Activated CD4-positive, alpha-beta T cell treated with anti-CD3 and anti-CD28 coated beads, Interleukin-2, amount 10 ng/mL, durations not matched to agents 7 days and 5 days (primary cell): ENCODE data around the gene MAD1L1. TPM values are rescaled to one million over a fixed set of nuclear protein-coding genes. Genes with fewer than 3 reads are reported as not detected.

ENCODE experiments used
- CTCF ChIA-PET: fragments of 350-600 bp; sonication (Branson Sonifier 250); formaldehyde crosslinking; loops from one replicate; lab custom pipeline; 2021; ENCODE audit warnings: antibody characterized with exemption; lab: Charles Lee
- POLR2A ChIA-PET: fragments of 350-600 bp; sonication (Branson Sonifier 250); formaldehyde crosslinking; loops from one replicate; lab custom pipeline; 2021; ENCODE audit warnings: antibody characterized with exemption; lab: Charles Lee
- DNase-seq: peaks from one replicate; pipeline ENCODE4 v3.0.0-alpha.2; 2020
- H3K27ac Mint-ChIP-seq: one replicate; pipeline ENCODE4 v1.8.0; 2021; ENCODE audit warnings: mild to moderate bottlenecking, moderate library complexity, mixed read lengths
- H3K27me3 Mint-ChIP-seq: one replicate; pipeline ENCODE4 v1.8.0; 2021; ENCODE audit warnings: mixed read lengths
- H3K36me3 Mint-ChIP-seq: one replicate; pipeline ENCODE4 v1.8.0; 2021; ENCODE audit warnings: low read depth, mixed read lengths
- H3K4me1 Mint-ChIP-seq: one replicate; pipeline ENCODE4 v1.8.0; 2021; ENCODE audit warnings: mixed read lengths
- H3K4me3 Mint-ChIP-seq: one replicate; pipeline ENCODE4 v1.8.0; 2021; ENCODE audit warnings: mild to moderate bottlenecking, moderate library complexity, mixed read lengths
- H3K9me3 Mint-ChIP-seq: one replicate; pipeline ENCODE4 v1.8.0; 2021; ENCODE audit warnings: mixed read lengths
- total RNA-seq, 2 experiments: library from RNA; stranded (reverse); gene quantifications; one replicate each; pipeline ENCODE4 v1.2.3, GENCODE V29; 2021

MAD1L1 gene
- total RNA-seq, 2 experiments from 2014 or later = 125 to 127 TPM

DNA sequence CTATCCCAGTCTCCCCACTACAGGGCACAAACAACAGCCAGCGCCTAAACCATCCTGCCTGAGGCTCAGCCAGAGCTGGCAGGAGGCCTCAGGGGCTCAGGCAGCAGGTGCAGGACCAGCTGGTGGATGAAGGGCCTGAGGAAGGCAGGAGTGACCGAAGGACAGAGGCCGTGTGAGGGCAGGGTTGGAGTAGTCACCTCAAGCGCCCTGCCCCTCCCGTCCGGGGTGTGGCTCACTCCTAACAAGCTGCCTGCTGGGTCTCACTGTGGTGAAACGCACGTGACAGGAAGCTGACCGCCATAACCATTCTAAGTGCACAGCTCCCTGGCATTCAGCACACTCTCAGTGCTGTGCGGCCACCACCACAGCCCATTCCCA is 281.6 kb downstream of the MAD1L1 start:
- Mint-ChIP-seq H3K27ac (peak overlapping the region; percentile 87), H3K9me3 (no peaks in the 10 kb centered on the region), H3K4me1 (peaks cover 21% of the 10 kb centered on the region), H3K36me3 (peaks cover 3% of the 10 kb centered on the region), H3K27me3 (no peaks in the 10 kb centered on the region), H3K4me3 (no peak overlapping the region)
- ChIA-PET POLR2A (no interaction called here), CTCF (no interaction called here)
- peak; percentile 55 for DNase-seq

DNA sequence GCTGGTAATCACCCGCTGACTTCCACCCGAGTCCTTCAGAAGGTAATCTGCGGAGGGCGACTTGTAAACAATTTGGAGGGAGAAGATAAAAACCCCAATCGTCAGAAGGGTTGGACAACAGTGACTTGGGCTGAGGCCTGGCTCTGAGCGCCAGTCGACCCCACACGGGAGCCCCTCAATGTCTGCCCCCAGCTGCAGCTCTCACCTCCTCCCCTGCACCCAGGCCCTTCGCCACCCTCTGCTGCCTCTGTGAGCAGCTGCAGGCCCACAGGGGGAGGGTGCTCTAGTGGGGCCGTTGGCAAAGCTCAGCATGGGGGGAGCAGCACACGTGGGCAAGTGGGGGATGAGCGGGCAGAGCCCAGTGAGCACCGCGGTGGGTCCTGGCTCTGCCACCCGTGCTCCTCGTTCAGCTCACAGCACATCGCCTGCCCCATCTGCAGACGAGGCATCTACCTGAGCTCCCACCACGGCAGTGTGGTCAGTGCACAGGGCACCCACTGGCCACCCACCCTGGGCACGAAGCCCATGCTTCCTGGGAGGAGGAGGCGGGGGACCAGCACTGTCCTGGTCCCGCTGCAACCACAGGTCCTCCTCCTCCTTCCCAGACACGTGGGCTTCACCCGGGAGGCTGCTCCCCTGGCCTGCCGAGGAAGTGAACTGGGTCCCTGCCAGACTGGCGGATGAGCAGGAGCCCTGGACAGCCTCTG is 282.1 kb downstream of the MAD1L1 start:
- Mint-ChIP-seq H3K27me3 (no peaks in the 10 kb centered on the region), H3K4me1 (peaks cover 21% of the 10 kb centered on the region), H3K9me3 (no peaks in the 10 kb centered on the region), H3K36me3 (peaks cover 3% of the 10 kb centered on the region), H3K27ac (peak overlapping the region; percentile 87), H3K4me3 (no peak overlapping the region)
- POLR2A ChIA-PET = no interaction called here
- CTCF ChIA-PET = interaction anchor here (0.5 kb wide), 1 partner anchor 210 kb away, joined by 3 read pairs; no protein-coding TSS in a partner anchor
- DNase-seq = no peak

DNA sequence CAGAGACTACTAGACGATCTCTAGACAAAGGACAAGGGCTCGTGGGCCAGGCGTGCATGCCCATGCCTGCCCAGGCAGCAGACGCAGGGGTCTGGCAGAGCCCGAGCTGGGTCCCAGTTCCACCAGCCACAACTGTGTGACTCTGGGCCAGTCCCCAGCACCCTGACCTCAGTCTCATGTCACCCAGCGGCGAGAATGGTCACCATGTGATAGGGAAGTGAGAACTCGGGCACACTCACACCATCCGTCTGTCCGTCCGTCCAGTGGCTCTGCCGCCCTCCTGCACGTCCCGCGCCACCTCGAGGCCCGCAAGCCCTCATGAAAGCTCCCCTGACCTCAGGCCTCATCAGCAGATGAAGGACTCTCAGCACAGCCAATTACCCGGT is 282.7 kb downstream of the MAD1L1 start:
- no peak for DNase-seq
- Mint-ChIP-seq H3K4me3 (no peak overlapping the region), H3K27me3 (no peaks in the 10 kb centered on the region), H3K27ac (no peak overlapping the region), H3K4me1 (peaks cover 26% of the 10 kb centered on the region), H3K36me3 (peaks cover 3% of the 10 kb centered on the region), H3K9me3 (no peaks in the 10 kb centered on the region)
- ChIA-PET POLR2A (no interaction called here), CTCF (interaction anchor here (0.5 kb wide), 1 partner anchor 210 kb away, joined by 3 read pairs; no protein-coding TSS in a partner anchor)

DNA sequence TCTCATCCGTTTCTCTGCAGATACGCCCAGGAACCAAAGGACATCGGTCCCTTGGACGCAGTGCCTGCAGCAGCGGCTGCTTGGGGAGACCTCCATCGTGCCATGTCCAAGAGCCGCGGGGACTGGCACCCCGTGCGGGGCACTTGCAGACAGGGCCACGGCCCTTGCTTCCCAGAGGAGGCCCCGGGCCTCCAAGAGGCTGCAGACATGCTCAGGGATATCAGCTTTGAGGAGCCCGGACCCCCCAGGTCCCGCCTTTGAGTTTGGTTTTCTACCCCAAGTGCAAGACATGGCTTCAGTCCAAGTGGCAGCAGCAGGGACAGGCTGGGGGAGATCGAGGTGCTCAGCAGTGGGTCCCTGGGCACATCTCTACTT is 283.1 kb downstream of the MAD1L1 start:
- H3K9me3 Mint-ChIP-seq = no peaks in the 10 kb centered on the region
- peaks cover 3% of the 10 kb centered on the region for H3K36me3 Mint-ChIP-seq
- POLR2A ChIA-PET = no interaction called here
- H3K27me3 Mint-ChIP-seq = no peaks in the 10 kb centered on the region
- no peak for DNase-seq
- H3K4me1 Mint-ChIP-seq = peaks cover 27% of the 10 kb centered on the region
- CTCF ChIA-PET = no interaction called here
- H3K4me3 Mint-ChIP-seq = no peak overlapping the region
- no peak overlapping the region for H3K27ac Mint-ChIP-seq

DNA sequence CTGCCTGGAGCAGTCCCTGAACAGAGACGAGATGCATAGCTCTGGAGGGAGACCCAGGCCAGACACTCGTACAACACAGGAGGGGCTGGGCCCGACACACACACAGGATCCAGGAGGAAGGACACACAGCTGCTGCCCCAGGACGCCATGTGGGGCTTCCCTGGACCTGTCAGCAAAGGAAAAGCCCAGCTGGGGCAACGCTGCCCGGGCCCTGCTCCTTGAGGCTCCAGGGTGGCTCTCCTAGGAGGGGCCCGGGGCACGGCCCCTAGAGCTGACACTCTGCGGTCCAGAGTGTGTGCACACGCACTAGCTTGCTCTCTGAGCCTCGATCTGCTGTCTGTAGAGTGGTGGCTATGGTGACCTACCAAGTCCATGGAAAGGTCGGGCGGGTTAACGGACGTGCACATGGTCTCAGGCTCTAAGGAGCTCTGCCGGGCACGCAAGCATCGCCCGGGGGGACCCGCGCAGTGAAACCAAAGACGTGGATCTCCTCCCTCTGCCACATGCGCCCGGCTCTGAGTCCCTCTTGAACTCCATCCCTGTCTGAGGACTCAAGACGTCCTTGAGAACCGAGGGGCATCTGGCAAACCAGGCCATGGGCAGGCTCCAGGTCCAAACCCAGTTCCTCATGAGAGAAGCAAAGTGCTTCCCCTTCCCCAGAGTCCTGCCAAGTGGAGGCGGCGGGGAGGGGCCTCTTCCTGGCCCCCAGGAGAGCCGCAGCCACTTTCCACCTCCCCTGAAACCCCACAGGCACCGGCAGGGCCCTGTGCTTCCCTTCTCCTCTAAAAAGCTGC is 283.7 kb downstream of the MAD1L1 start:
- Mint-ChIP-seq H3K4me3 (no peak overlapping the region), H3K27me3 (no peaks in the 10 kb centered on the region), H3K36me3 (peaks cover 3% of the 10 kb centered on the region), H3K9me3 (no peaks in the 10 kb centered on the region), H3K27ac (no peak overlapping the region), H3K4me1 (peaks cover 32% of the 10 kb centered on the region)
- DNase-seq = no peak
- ChIA-PET CTCF (interaction anchor here (1.6 kb wide), 1 partner anchor 8 kb away, joined by 4 read pairs; no protein-coding TSS in a partner anchor), POLR2A (no interaction called here)

DNA sequence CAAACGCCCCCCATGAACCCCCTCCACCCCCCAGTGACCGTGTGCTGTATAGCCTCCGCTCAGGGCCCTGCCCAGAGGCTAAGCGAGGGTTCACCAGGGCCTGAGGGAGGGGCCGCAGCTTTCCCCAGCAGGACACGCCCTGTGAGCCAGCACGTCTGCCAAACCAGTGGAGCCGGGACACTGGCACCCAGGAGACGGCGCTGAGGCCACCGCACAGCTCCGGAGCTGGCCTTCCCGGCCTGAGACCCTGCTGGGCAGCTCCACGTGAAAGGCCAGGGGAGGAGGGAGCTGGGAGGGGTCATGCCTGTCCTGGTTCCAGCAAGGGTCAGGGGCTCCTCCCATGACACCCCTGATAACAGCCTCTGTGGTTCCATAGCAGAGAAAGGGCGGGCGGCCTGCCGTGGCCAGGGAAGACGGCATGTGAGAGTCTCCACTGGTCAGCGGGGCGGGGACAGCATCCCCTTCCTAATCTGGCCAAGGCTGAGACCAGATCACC is 284.4 kb downstream of the MAD1L1 start:
- Mint-ChIP-seq H3K27ac (no peak overlapping the region), H3K27me3 (no peaks in the 10 kb centered on the region), H3K9me3 (no peaks in the 10 kb centered on the region), H3K36me3 (peaks cover 3% of the 10 kb centered on the region), H3K4me1 (peaks cover 40% of the 10 kb centered on the region), H3K4me3 (no peak overlapping the region)
- ChIA-PET POLR2A (no interaction called here), CTCF (interaction anchor here (1.6 kb wide), 1 partner anchor 9 kb away, joined by 4 read pairs; no protein-coding TSS in a partner anchor)
- no peak for DNase-seq

DNA sequence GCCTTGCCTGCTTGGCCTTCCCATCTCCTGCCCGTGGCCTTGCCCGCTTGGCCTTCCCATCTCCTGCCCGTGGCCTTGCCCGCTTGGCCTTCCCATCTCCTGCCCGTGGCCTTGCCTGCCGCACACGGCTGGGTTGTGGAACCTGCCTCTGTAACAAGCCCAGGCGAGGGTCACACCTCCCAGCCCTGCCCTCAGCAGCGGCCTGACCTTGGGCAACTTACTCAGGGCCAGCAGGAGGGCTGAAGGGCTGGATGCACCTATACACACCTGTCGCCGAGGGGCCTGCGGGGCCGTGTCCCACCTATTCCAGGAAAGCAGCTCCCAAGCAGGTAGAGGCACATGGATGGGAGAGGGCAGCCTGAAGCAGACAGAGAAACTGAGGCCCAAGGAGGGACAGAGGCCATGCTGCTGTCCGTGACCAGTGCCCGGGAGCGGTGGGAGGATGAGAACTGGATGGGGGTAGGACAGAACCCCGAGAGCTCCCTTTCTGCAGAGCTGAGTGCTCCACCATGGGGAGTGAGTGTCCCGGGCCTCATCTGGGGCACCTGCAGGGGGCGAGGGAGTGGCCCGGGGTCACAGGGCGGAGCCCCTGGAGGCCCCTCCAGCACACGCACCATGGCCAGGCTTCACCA is 285.0 kb downstream of the MAD1L1 start:
- Mint-ChIP-seq H3K4me3 (no peak overlapping the region), H3K9me3 (no peaks in the 10 kb centered on the region), H3K27ac (no peak overlapping the region), H3K4me1 (peaks cover 46% of the 10 kb centered on the region), H3K36me3 (peaks cover 3% of the 10 kb centered on the region), H3K27me3 (no peaks in the 10 kb centered on the region)
- ChIA-PET CTCF (interaction anchor here (1.6 kb wide), 1 partner anchor 9 kb away, joined by 4 read pairs; no protein-coding TSS in a partner anchor), POLR2A (no interaction called here)
- no peak for DNase-seq

DNA sequence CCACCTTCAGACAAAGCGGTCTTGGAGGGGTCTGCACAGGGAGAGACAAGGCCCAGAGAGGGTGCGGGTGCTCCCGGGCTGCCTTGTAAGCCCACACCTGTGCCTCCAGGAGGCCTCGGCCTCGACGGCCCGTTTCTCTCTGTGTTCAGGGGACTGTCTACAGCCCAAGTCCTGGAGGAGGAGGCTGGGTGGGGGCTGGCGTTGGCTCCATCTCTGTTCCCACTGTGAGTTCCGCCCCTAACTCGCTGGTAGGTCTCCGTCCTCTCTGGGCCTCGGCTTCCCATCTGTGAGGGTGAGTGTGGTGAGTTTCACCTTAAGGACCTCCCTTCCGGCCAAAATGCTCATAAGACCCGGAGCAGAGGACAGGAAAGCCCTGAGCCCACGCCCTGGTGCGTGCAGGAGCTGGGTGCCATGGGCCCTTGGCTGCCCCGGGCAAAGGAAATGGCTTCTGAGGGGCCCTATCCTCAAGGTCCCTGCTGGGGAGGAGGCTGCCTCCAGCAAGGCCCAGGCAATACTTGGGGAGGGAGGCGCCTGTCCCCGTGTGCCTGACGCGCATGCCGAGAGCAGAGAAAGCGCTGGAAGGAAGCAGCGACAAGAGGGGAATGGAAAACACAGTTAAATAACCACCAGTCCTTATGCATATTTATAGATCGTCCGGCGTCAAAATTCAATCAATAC is 285.8 kb downstream of the MAD1L1 start:
- H3K9me3 Mint-ChIP-seq = no peaks in the 10 kb centered on the region

DNA sequence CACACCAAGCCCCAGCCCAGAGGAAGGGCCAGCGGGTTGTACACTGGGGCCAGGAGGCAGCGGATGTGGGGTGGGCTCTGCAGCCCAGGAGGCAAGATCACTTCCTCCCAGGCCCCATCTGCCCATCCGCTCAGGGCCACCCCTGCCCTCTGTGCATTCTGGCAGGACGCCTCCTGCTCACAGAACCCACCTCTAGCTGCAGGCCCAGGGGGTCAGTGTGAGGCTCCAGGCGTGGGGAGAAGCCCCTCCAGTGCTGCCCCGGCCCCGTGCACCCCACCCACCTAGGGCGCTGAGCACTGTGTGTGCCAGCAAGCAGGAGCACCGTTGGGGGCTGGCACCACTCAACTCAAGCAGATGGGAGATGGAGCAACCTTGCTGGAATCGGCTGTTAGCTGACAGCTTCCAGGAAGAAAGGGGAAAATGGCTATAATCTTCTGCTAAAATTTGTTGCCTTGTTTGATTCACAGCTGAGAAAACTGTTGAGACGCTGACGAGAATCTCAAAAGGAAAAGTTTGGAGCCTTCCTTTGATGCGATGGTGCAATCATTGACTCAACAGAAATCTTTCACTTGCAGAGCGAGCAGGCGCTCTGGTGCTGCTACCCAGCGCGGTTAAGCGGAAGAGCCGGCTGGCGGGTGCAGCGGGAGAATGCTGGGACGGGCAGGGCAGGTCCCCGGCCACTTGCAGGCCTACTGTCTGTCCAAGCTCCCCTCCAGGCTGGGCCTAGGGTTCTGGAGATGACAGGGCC is 286.5 kb downstream of the MAD1L1 start:
- Mint-ChIP-seq H3K4me1 (peaks cover 52% of the 10 kb centered on the region), H3K36me3 (no peaks in the 10 kb centered on the region), H3K4me3 (no peak overlapping the region), H3K27me3 (no peaks in the 10 kb centered on the region), H3K9me3 (no peaks in the 10 kb centered on the region), H3K27ac (no peak overlapping the region)
- POLR2A ChIA-PET = no interaction called here
- no peak for DNase-seq
- CTCF ChIA-PET = interaction anchor here (1.0 kb wide), 1 partner anchor 15 kb away, joined by 3 read pairs; no protein-coding TSS in a partner anchor

More for the DNA sequence above, 285.8 kb downstream of the MAD1L1 start:
- ChIA-PET POLR2A (no interaction called here), CTCF (interaction anchor here (1.6 kb wide), 1 partner anchor 10 kb away, joined by 4 read pairs; no protein-coding TSS in a partner anchor)
- Mint-ChIP-seq H3K27ac (peak overlapping the region; percentile 60), H3K27me3 (no peaks in the 10 kb centered on the region), H3K36me3 (peaks cover under 1% of the 10 kb centered on the region), H3K4me1 (peaks cover 52% of the 10 kb centered on the region), H3K4me3 (no peak overlapping the region)
- no peak for DNase-seq

DNA sequence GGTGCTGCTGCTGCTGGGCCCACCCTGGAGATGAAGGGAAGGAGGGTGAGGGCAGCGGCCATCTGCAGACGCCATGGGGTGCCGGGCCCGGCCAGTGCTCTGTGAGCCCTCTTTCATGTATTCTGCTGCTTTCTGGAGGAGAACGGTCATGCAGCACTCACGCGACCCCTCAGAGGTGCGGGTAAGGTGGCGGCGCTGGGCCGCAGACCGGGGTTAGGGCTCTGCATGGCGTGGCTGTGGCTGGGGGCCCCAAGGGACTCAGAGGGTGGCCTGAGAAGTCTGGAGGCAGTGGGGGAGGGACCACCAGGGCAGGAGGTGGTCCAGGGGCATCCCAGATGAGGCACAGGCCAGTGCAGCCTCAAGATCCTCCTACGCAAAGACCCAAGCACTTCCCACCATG is 287.2 kb downstream of the MAD1L1 start:
- H3K9me3 Mint-ChIP-seq = no peaks in the 10 kb centered on the region
- no peak overlapping the region for H3K4me3 Mint-ChIP-seq
- DNase-seq = no peak
- H3K36me3 Mint-ChIP-seq = no peaks in the 10 kb centered on the region
- peaks cover 55% of the 10 kb centered on the region for H3K4me1 Mint-ChIP-seq
- CTCF ChIA-PET = interaction anchor here (1.0 kb wide), 1 partner anchor 16 kb away, joined by 3 read pairs; no protein-coding TSS in a partner anchor
- H3K27ac Mint-ChIP-seq = no peak overlapping the region
- POLR2A ChIA-PET = no interaction called here
- no peaks in the 10 kb centered on the region for H3K27me3 Mint-ChIP-seq

DNA sequence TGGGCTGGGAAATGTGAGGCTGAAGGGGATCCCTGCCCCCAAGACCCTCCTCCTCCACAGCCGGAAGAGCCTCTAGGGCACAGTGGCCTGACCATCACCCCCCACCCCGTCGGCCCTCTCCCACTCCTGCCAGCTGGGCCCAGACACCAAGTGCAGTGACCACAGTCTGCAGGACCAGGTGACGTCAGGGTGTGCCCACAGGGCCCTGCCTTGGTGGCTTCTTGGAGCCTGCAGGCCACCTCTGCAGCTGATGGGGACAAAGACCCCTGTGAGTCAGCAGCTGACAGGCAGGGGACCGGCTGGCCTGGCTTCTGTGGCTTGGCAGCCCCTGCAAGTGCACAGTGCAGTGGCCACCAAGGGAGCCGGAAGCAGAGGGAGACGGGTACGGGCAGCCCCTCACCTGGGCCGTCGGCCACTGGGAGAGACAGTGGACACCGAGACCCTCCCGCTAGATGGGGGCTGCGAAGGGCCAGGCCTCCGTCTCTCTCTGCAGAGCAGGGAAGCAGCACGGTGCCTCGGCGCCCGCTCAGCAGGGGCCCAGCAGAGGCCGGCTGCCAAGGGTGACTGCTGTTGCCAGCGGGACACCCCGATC is 288.0 kb downstream of the MAD1L1 start:
- Mint-ChIP-seq H3K27ac (peak overlapping the region; percentile 84), H3K27me3 (no peaks in the 10 kb centered on the region), H3K4me3 (no peak overlapping the region), H3K4me1 (peaks cover 54% of the 10 kb centered on the region), H3K9me3 (no peaks in the 10 kb centered on the region), H3K36me3 (no peaks in the 10 kb centered on the region)
- POLR2A ChIA-PET = no interaction called here
- no peak for DNase-seq
- CTCF ChIA-PET = interaction anchor here (1.0 kb wide), 1 partner anchor 10 kb away, joined by 4 read pairs; no protein-coding TSS in a partner anchor
